HG03575 (cell line): ENCODE measurements around the gene MIPEP.

Source experiments
- ATAC-seq: cut with Tn5 transposase; IDR thresholded peaks from one replicate; pipeline ENCODE4 v1.9.1; 2021; ENCODE audit not compliant: unreplicated experiment, insufficient number of reproducible peaks, low FRiP score; ENCODE audit errors: extremely low read depth

Gene MIPEP

DNA sequence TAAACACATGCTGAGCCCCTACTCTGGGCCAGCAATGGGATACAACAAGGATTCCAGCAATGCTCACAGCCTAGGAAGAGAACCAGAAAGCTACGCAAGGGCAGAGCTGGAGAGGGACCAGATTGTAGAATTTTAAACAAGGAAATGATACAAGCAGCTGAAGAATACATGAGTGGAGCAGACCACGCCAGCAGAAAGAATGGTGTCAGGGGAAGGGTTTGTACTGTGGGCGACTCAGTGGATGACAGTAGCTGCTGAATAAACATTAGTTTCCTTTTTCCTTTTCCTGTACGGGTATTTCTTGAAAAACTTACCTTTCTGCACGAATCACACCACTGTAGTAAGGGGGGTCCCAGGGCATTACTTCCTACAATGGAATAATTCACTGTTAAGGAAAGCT lies 30.7 kb downstream of the MIPEP start:
- no peak for ATAC-seq

DNA sequence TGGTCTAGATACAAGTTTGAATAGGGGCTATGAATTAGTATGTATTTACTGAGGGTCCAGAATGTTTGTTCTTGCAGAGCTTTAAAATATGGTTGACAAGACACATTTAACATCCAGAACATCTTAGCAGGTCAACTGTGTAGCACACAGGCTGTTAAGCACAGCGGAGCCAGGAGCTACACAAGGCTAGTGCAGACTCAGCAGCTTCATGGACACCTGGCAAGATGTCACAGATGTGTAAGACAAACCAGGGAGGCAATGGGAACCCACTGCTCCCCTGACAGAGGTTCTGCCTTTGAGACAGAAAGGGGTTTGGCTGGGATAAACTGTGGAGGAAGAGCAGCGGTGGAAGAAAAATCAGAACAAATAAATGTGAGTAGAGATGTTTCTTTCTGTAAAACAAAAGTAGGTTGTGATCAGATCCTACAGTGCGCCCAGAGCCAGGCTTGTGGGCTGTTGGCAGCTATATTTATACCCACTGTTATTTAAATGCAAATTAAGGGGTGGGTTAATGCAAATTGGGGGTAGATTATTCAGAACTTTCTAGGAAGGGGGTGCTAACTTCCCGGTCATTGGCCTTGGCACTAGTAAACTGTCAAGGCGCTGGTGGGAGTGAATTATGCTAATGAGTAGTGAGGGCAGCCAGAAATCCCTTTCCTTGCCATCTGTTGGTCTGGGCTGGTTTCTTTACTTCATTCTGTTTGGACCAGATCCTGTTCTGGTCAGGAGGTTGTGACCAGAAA lies 33.0 kb downstream of the MIPEP start:
- no peak for ATAC-seq

DNA sequence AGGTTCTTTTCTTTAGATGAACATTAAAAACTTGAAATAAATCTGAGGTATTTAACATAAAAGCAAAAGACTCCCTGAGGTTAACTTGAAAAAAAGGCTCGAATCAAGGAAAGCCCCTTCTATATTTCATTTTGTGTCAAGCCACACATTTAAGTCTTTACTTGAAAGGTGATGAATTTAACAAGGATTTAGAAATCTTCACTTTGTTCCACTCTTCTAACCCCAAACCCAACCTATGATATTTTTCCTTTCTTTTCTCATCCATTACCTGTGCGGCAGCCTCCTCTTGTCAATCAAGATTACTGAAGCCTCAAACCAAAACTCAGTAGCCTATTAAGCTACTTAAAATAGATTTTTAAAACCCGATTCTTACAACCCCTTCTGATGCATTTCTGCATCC lies 33.8 kb downstream of the MIPEP start:
- no peak for ATAC-seq

DNA sequence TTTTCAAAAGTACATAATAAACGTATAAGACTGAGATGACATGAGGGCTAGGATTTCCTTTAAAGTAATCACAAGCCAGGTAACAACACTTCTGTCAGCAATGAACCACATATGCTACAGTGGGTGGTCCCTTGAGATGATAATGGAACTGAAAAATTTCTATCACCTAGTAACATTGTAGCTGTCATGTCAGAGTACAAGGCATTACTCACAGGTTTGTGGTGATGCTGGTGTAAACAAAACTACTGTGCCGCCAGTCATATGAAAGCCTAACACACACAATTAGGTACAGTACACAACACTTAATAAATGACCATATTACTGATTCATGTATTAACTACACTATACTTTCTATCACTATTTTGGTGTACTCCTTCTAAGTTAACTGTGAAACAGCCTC lies 36.8 kb downstream of the MIPEP start:
- no peak for ATAC-seq

DNA sequence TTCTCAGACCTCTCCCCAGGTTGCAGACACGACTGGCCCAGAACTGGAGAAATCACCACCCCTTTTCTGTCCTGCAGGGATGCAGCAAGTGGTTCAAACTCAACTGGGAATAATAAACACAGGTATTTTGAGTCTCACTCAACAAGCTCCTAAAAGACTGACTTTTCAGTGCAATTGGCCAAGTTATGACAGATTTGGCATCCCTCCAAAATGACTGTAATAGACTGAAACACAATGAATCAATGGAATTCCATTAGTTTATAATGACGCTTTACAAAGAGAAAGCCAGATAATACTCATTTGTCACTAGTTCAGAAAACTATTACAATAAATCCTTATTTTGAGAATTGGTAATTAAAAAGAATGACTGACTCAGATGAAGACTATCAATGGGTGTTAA lies 38.1 kb downstream of the MIPEP start:
- no peak for ATAC-seq

DNA sequence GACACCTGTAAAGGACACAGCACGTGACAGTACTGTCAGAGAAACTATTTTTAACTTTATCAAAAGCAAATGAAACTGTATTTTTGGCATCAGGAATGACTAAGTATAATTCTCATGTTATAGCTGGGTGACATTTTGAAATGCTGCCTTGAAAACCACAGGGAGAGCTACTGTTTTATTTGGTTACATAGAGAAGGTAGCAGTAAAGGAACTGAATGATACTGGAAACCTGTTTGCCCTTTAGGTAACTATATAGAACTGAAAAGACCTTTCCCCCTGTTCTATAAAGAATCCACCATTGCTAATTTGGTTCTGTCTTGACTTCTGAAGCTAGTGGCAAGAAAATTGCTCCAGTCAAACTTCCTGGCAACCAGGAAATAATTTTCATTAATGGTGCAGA lies 39.1 kb downstream of the MIPEP start:
- ATAC-seq = no peak

DNA sequence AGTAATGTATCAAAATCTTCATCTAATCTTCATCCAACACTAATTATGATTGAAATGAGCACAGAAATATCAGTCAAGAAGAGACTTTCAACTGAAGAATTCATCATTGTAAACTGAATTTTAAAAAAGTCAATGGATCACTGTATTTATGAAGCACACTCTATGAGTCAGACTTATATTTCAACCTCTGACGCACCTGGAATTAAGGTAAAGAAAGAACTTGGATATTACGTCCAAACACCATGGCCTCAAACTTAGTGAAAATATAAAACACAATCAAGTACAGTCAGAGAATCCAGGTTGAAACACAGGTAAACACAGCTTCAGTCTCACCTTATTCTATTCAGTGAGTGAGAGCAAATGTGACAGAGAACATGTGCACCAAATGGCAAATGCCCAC lies 39.5 kb downstream of the MIPEP start:
- no peak for ATAC-seq

DNA sequence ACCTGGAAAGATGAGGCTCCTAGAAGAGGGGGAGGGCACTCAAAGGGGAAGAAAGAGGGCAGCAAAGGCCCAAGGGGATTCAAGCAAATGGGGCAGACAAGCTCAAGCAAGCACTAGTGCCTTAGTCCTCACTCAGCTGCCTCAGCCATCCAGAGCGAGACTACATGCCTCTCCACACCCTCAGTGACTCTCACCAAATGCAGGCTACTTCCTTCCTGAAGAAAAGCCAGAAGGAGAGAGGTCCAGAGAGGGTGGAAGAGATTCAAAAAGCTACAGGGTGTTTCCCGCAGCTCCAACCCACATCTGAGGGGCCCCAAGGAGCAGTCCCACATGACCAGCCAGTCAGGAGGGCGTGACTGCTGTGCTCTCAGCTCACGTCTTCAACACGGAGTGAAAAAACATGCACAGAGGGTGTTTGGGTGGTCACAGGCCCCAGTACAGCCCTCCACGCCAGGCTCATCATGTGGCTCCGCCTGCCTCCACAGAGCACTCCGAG lies 40.5 kb downstream of the MIPEP start:
- no peak for ATAC-seq

DNA sequence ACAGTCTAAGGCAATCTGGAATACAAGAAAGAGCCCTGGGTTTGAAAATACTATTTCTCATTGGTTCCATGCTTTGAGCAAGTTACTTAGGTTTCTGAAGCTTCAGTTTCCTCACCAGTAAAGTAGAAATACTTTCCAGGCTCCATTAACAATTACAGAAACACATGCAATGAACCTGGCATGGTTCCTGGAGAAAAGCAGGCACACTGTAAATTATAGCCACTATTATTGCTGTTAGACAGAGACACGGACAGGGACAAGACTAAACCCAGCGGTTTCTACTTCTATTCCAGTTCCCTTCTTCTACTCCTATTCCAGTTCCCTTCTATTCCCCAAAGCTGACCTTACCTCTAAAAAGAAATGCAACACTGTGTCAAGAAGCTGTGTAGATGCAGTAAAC lies 41.2 kb downstream of the MIPEP start:
- ATAC-seq = no peak

DNA sequence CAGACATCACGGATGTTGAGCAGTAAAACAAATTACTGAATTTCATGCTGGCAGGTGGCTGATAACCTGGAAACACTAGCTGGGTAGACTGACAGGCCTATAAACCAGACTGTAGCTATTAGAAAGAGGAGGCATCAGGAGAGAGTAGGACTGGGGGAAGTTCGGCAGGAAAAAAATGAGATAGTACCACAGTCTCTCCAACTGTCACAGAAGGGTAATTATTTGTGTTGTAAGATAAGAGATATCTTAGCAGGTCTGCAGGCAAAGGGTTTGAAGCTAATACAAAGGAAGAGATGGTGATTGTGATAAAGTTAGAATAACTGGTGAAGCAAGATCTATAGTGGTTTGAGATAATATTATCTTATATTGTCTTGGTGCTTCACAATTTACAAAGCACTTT lies 41.7 kb downstream of the MIPEP start:
- no peak for ATAC-seq

DNA sequence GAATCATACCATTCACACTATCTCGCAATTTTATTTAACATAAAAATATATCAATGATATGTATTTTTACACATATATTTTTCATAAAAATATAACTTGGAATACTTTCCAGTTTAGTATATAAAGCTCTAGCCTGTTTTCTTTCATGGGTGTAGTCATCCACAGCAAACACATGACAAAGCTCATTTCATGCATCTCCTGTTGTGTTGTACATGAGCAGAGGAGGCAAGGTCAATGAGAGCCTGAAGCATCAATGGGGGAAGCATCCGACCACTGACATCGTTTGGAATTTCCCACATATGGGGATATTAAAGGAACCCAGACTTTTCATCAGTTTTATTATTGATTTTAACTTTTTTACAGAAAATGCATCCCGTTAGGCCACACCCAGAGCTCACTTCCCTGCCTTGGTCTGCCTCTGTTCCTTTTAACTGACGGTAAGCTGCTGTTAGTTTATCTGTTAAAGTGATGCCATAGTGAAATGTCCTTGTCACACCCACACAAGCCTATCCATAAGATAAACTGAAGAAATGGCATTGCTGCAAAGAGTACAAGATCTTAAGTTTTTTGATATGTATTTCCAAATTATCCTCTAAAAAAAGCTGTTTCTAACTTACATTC lies 44.0 kb downstream of the MIPEP start:
- no peak for ATAC-seq

DNA sequence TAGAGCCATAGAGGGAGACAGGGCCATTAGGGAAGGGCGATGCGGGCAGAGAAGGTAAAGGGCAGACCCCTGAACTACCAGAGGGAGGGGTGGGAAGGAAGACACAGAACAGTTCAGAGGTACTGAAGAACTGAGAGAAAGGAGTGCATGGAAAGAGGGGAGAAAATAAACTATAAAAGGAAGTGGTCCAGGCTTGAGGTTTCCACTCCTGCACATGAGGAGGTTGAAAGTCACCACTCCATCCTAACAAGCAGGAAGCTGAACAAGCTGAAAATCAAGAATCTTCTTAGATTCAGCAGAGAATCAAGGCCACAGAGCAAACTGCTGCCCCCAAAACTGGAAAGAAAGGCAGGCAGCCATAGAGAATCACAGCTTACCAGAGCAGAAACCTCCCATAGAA lies 45.1 kb downstream of the MIPEP start:
- ATAC-seq = no peak

DNA sequence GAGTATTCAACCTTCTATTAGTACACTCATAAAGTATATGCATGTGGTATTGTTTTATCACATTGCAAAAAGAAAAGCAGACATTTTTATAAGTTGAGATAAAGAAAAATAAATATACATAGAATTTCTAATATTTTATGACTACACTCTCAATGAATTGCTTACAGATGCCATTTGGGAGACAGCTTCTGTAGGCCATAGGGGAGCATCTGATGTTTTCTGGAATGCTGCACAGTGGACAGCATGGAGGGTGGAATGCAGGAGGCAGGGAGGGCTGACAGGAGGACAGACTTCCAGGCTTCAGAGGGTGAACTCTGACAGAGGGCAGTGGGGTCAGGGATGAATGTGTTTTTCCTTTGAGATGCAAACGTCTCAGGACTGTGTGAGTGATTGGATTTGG lies 45.8 kb downstream of the MIPEP start:
- ATAC-seq = no peak

DNA sequence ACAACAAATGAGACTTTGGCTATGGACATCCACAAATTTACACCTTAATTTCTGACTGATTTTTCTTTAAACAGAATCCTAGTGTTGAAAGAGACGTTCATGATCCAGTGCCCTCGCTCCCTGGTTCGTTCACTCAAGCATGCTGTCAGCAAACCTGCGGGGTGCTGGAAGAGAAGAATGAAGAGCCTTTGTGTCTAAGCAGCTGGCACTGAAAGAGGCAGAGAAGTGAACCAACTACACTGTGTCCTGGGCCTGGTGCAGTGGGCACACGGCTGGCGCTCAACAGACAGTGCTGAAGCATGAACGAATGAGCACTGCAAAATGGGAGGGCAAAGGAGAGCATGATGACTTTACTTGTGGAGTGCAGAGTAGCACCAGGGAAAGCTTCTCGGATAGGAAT lies 46.8 kb downstream of the MIPEP start:
- ATAC-seq = no peak

DNA sequence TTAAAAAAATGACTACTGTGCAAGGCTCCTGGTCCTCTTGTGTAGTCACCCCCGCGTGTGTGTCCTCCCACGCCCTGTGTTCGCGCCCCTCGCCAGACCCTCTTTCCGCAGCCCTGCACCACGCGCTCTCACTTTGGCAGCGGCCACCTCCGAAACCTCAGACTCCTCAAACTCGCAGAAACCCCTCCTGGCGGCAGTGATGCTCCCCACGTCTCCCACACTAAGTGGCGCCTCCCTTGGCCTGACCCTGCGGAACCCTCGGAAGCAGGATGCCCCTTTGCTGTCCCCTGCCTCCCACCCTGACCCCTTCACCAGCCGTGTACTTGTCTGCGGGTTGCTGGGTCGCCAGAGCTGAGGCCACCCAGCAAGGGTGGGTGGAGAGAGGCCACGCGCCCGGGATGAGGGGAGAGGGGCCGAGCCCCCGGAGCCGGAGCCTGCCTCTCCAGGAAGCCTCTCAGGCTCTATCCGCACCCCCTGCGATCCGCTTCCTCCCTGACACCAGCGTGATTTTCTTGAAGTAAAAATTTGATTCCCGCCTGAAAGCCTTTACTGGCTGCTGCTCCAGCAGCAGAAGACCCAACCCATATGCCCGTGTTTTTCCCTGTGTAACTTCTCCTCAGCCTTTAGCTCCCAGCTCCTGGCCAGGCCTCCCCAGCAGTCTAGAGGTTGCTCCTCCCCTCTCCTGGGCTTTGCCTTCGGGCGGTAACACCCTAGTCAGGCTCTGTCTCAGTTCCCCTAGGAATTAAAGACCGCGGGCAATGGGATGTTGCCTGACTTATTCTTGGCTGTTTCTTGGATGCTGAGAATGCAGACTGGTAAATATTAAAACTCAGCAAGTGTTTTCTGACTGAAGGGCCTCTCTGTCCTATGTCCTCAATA lies 55.2 kb downstream of the MIPEP start:
- ATAC-seq = no peak

DNA sequence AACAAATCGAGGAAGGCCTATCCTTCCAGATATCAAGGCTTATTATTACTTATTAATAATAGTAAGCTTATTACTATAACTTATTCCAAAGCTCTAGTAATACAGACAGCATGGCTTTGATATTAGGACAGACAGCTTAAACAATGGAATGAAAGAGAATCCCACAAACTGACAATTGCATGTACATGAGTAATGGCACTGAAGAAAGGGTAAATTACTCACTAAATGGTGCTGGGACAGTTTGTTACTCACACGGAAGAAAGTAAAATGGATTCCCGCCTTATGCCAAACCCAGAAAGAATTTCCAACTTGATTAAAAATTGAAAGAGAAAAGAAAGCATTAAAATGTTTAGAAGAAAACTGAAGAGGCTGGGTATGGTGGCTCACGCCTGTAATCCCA lies 60.3 kb downstream of the MIPEP start:
- ATAC-seq = no peak

DNA sequence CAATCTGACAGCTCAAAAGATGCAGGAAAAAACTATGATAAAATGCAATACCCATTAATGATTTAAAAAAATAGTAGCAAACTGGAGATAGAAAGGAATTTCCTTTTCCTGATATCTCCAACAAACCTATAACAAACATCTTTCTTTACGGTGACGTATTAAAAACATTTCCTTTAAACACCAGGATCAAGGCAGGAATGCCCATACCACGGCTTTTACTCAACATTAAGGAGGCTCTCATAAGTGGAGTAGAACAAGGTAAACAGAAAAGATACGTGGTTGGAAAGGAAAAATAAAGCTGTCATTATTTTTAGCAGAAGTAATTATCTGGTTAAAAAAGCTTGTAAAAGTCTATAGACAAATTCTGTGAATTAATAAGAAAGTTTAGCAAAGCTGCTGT lies 61.1 kb downstream of the MIPEP start:
- ATAC-seq = no peak

DNA sequence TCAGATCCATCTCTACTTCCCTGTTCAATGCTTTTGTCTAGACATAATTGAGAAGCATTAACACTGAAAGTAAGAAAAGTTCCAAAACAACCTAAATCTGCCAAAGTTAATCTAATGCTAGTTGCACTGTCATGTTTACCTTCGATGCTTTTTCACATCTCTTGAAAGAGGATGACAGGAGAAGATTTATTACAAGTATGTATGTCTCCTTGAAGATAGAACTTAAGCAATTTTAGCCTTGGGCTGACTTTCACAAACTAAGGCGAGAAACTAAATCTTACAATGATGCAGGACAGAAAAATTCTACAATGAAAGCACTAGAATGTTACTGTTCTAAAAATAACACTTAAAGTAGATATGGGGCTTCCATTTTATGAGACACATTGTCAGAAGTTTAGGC lies 64.0 kb downstream of the MIPEP start:
- ATAC-seq = no peak

DNA sequence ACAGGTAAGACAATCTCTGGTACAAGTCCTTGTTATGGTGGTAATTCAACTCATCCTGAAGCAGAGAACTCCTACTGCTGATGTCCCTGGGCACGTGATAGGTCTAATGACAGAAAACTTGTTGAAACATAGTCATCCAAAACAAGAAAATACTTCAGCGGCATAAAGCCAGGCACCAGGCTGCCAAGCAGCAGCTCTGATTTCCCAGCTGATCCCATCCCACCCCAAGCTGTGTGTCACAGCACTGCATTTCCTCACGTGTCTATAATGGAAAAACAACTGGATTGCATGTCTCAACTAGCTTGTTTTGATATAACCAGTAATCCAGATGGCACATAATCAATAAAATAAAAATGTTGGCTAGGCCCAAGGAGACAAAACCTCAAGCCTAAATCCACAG lies 64.8 kb downstream of the MIPEP start:
- ATAC-seq = no peak

DNA sequence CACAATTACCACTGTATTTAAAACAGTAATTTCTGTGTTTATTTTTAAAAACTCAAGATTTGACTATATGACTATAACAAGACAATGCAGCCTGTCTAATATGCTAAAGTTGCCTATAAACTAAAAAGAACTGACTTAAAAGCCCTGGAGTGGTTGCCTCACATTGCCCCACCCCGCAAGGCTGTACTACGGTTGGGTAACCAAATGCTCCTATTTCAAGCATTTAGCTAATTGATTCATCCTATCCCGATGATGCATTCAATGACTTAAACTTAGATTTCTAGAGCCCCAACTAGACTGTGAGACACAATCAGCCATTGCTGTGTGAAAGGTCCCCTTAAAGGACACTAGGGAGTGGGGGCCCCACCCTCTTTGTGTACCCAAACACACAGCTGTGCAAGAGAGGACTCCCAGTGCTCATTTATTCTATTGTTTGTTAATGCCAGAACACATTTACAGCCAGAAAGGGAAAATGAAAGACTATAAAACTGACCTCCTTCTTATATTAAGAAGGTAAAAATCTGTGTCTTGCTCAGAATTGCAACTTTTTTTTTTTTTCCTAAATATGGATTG lies 66.9 kb downstream of the MIPEP start:
- no peak for ATAC-seq
